ENCODE measurements around the gene CCDC3. TPM values are rescaled to one million over a fixed set of nuclear protein-coding genes. Genes with fewer than 3 reads are reported as not detected.

CCDC3 gene
- total and polyA plus RNA-seq, 2 experiments from 2014 or later, result not detected

DNA sequence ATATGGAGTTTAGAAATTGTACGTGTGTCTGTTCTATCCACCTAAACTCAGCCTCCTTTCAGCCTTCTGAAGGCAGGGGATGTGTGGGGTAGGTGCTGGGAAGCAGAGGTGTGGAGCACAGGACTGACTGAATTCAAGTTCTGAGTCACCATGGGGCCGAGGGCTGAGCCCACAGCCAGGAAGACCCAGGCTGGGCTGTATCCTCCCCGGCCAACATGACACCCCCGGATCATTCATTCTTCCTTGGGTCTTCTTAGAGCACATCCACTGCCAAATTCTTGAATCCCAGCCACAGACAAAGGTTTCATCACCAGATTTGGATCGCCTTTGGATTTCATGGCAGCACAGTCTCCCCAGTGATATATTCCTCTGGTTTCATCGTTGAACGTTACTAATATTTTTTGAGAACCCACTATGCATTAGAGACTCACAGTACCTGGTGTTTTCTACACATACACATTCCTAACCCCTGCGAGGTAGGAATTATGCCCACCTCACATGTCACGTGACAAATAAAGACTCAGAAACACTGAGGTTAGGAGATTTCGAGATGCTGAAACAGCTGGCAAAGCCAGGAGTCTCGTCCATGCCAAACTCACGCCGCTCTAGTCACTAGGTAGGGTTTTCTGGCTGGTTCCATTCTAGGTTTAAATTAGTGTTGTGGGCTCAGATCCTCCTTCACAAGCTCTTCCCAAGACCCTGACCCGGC is 26.9 kb downstream of the CCDC3 start:
- WGBS, 2 experiments (ENCODE audit: low coverage in 1 of 2, low lambda C conversion rate in 2 of 2, missing lambda C conversion rate in 2 of 2), result 56 to 58% methylated on average over 14 of the region's 14 CpGs
- Histone ChIP-seq H3K9ac (no peak overlapping the region), H3K27me3 (replicated peaks; ENCODE audit: insufficient read depth) (no peaks in the 10 kb centered on the region)

DNA sequence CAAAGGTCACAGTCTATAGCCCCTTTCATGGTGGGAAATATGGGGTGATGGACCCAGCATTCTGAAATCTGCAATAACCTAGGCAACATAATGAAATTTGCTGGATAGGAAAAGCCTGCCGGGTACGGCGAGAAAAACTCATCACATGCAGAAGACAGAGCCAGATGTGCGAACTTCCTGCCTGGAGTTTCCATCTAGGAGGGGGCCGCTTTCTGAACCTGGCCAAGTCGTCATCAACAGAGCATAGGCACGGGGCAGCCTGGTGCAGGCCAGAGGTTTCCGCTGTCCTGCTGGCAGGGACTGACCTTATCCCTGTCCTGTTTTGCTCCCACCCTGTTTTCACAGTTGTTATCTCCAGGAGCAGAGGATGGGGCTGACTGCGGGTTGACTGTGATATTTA is 27.4 kb downstream of the CCDC3 start:
- H3F3A ChIP-seq (ENCODE audit: insufficient read depth), result no peaks in the 10 kb centered on the region
- 70 to 76% methylated on average over 9 of the region's 9 CpGs for WGBS, 2 experiments (ENCODE audit: low coverage in 1 of 2, low lambda C conversion rate in 2 of 2, missing lambda C conversion rate in 2 of 2)
- in situ Hi-C loops (cut with MboI), result no loop called here

More for the DNA sequence above, 26.9 kb downstream of the CCDC3 start:
- H3K79me2 ChIP-seq (ENCODE audit: insufficient read depth), result no peaks in the 10 kb centered on the region
- no peak for TF ChIP-seq EZH2phosphoT487 (IDR thresholded peaks at IDR 0.05; ENCODE audit: insufficient read depth, low read depth)
- TF ChIP-seq EZH2 (IDR thresholded peaks at IDR 0.05; ENCODE audit: insufficient read depth, poor library complexity, severe bottlenecking), result no peak
- in situ Hi-C loops (cut with MboI), result no loop called here
- H3K27ac ChIP-seq, result no peak overlapping the region
- DNase-seq, result no peak
- H2AFZ ChIP-seq, result no peak overlapping the region
- no peaks in the 10 kb centered on the region for H3K9me2 ChIP-seq (ENCODE audit: insufficient read depth)
- H3F3A ChIP-seq (ENCODE audit: insufficient read depth), result no peaks in the 10 kb centered on the region
- H3K9me3 ChIP-seq (ENCODE audit: low read depth), result no peaks in the 10 kb centered on the region
- H3K36me3 ChIP-seq (ENCODE audit: low read depth), result no peaks in the 10 kb centered on the region
- H3K4me2 ChIP-seq (ENCODE audit: unreplicated experiment), result no peak overlapping the region
- no peaks in the 10 kb centered on the region for H4K20me1 ChIP-seq (ENCODE audit: insufficient read depth)
- H3K4me1 ChIP-seq (ENCODE audit: insufficient read depth), result no peaks in the 10 kb centered on the region
- H3K4me3 ChIP-seq, result no peak overlapping the region

DNA sequence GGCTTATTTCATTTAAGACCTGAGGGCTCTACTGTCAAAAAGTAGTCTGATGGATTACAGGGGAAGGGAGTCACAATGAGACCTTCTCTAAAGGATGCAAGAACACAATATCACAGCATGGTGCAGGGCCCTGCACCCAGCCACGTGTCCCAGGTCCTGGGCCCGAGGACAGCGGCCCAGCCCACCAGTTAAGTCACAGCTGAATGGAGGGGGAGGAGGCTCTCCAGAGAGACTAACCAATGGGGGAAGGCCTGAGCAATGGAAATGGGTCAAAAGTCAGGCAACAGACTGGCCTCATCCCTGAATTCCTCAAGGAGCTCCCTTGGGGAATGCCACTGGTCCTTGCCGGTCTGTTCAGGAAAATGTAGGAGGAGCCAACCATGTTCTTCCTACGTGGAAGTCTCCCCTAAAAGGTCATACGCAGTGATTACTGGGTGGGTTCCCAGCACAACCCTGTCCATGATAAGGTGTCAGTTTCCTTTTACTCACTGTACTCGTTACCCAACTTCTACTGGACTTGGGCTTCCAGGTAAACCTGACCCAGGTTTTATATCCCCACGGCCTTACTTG is 28.3 kb downstream of the CCDC3 start:
- Histone ChIP-seq H4K20me1 (ENCODE audit: insufficient read depth) (no peaks in the 10 kb centered on the region), H3K36me3 (ENCODE audit: low read depth) (no peaks in the 10 kb centered on the region), H2AFZ (no peak overlapping the region), H3K9me3 (ENCODE audit: low read depth) (no peaks in the 10 kb centered on the region), H3K9me2 (ENCODE audit: insufficient read depth) (no peaks in the 10 kb centered on the region), H3K27me3 (replicated peaks; ENCODE audit: insufficient read depth) (no peaks in the 10 kb centered on the region), H3F3A (ENCODE audit: insufficient read depth) (no peaks in the 10 kb centered on the region), H3K79me2 (ENCODE audit: insufficient read depth) (no peaks in the 10 kb centered on the region), H3K4me2 (ENCODE audit: unreplicated experiment) (no peak overlapping the region), H3K4me1 (ENCODE audit: insufficient read depth) (no peaks in the 10 kb centered on the region), H3K27ac (no peak overlapping the region), H3K4me3 (no peak overlapping the region), H3K9ac (no peak overlapping the region)
- 66 to 68% methylated on average over 8 of the region's 8 CpGs for WGBS, 2 experiments (ENCODE audit: low coverage in 1 of 2, low lambda C conversion rate in 2 of 2, missing lambda C conversion rate in 2 of 2)
- no peak for DNase-seq
- no peak for TF ChIP-seq EZH2 (IDR thresholded peaks at IDR 0.05; ENCODE audit: insufficient read depth, poor library complexity, severe bottlenecking)
- TF ChIP-seq EZH2phosphoT487 (IDR thresholded peaks at IDR 0.05; ENCODE audit: insufficient read depth, low read depth), result no peak
- in situ Hi-C loops (cut with MboI), result no loop called here

More for the DNA sequence above, 27.4 kb downstream of the CCDC3 start:
- DNase-seq, result no peak
- no peaks in the 10 kb centered on the region for H4K20me1 ChIP-seq (ENCODE audit: insufficient read depth)
- TF ChIP-seq EZH2phosphoT487 (IDR thresholded peaks at IDR 0.05; ENCODE audit: insufficient read depth, low read depth) (no peak), EZH2 (IDR thresholded peaks at IDR 0.05; ENCODE audit: insufficient read depth, poor library complexity, severe bottlenecking) (no peak)
- no peaks in the 10 kb centered on the region for H3K9me3 ChIP-seq (ENCODE audit: low read depth)
- no peaks in the 10 kb centered on the region for H3K79me2 ChIP-seq (ENCODE audit: insufficient read depth)
- H2AFZ ChIP-seq, result no peak overlapping the region
- H3K27ac ChIP-seq, result no peak overlapping the region
- H3K9me2 ChIP-seq (ENCODE audit: insufficient read depth), result no peaks in the 10 kb centered on the region
- no peaks in the 10 kb centered on the region for H3K4me1 ChIP-seq (ENCODE audit: insufficient read depth)
- no peaks in the 10 kb centered on the region for H3K27me3 ChIP-seq (replicated peaks; ENCODE audit: insufficient read depth)
- H3K4me2 ChIP-seq (ENCODE audit: unreplicated experiment), result no peak overlapping the region
- H3K36me3 ChIP-seq (ENCODE audit: low read depth), result no peaks in the 10 kb centered on the region
- H3K9ac ChIP-seq, result no peak overlapping the region
- H3K4me3 ChIP-seq, result no peak overlapping the region

DNA sequence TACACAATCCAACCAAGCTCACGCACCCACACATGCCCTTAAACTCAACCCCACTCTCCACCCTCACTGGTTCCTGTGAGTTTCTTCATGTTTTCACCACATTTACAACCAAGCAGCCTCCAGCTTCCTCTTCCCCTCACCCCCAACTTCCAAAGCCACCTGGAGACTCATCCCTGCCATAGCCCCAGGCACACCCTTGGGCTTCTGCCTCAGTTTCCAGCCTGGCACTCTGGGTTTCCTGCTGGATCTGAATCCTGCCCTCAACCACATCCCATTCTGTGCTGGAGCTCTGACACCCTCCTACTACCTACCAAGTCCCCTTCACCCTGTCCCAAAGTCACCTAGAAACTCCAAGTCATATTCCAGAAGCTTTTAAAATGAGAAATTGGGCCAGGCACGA is 29.4 kb downstream of the CCDC3 start:
- no peaks in the 10 kb centered on the region for H3K27me3 ChIP-seq (replicated peaks; ENCODE audit: insufficient read depth)
- no peaks in the 10 kb centered on the region for H3K79me2 ChIP-seq (ENCODE audit: insufficient read depth)
- no peaks in the 10 kb centered on the region for H3K9me3 ChIP-seq (ENCODE audit: low read depth)
- no peak overlapping the region for H3K27ac ChIP-seq
- no peak overlapping the region for H3K9ac ChIP-seq
- no peaks in the 10 kb centered on the region for H3F3A ChIP-seq (ENCODE audit: insufficient read depth)
- 35 to 43% methylated on average over 2 of the region's 2 CpGs for WGBS, 2 experiments (ENCODE audit: low coverage in 1 of 2, low lambda C conversion rate in 2 of 2, missing lambda C conversion rate in 2 of 2)
- H3K4me1 ChIP-seq (ENCODE audit: insufficient read depth), result no peaks in the 10 kb centered on the region
- in situ Hi-C loops (cut with MboI), result no loop called here
- TF ChIP-seq EZH2phosphoT487 (IDR thresholded peaks at IDR 0.05; ENCODE audit: insufficient read depth, low read depth) (no peak), EZH2 (IDR thresholded peaks at IDR 0.05; ENCODE audit: insufficient read depth, poor library complexity, severe bottlenecking) (no peak)
- no peak overlapping the region for H3K4me3 ChIP-seq
- H2AFZ ChIP-seq, result no peak overlapping the region
- H4K20me1 ChIP-seq (ENCODE audit: insufficient read depth), result no peaks in the 10 kb centered on the region
- H3K9me2 ChIP-seq (ENCODE audit: insufficient read depth), result no peaks in the 10 kb centered on the region
- H3K36me3 ChIP-seq (ENCODE audit: low read depth), result no peaks in the 10 kb centered on the region
- no peak for DNase-seq
- H3K4me2 ChIP-seq (ENCODE audit: unreplicated experiment), result no peak overlapping the region
